Measurements from ENCODE around the gene ZNF420. TPM values are rescaled to one million over a fixed set of nuclear protein-coding genes. Genes with fewer than 3 reads are reported as not detected.
"Not testable (repeated sequence)": the region's sequence is repeated elsewhere in the genome, so short reads cannot be mapped to it uniquely, and the experiment has no call there.

Gene ZNF420
- polyA plus RNA-seq (2012; ENCODE audit: missing spikeins): 5.4 TPM

- TF ChIP-seq POLR2AphosphoS5 (IDR thresholded peaks at IDR 0.05; ENCODE audit: low read depth, low read length): peak; percentile 67
- no peak for TF ChIP-seq TAF1 (IDR thresholded peaks at IDR 0.05; ENCODE audit: borderline replicate concordance, low read depth, low read length)
- TF ChIP-seq POLR2A (IDR thresholded peaks at IDR 0.05; ENCODE audit: low read depth, low read length): peak; percentile 72; the same call in 1 of the 2 replicates
- peak; percentile 97 for FAIRE-seq
- peak; percentile 69 for DNase-seq (ENCODE audit: insufficient read length)
These were observed at the start of gene ZNF420 for GRCh38 chr19:37077934-37078716. Gene ZNF420, plus strand, starts transcription at chr19:37078433. Its CDS starts 10,686 bp downstream, at chr19:37089119.

GRCh38 chr19:37045140-37045539, 33.1 kb upstream of the ZNF420 start:
- DNase-seq (ENCODE audit: insufficient read length): no peak
- FAIRE-seq: no peak
- TF ChIP-seq POLR2AphosphoS5 (IDR thresholded peaks at IDR 0.05; ENCODE audit: low read depth, low read length) (no peak), TAF1 (IDR thresholded peaks at IDR 0.05; ENCODE audit: borderline replicate concordance, low read depth, low read length) (no peak), POLR2A (IDR thresholded peaks at IDR 0.05; ENCODE audit: low read depth, low read length) (no peak)

GRCh38 chr19:37055330-37055729, 22.9 kb upstream of the ZNF420 start:
- DNase-seq (ENCODE audit: insufficient read length): no peak
- FAIRE-seq: no peak
- TF ChIP-seq TAF1 (IDR thresholded peaks at IDR 0.05; ENCODE audit: borderline replicate concordance, low read depth, low read length) (no peak), POLR2AphosphoS5 (IDR thresholded peaks at IDR 0.05; ENCODE audit: low read depth, low read length) (no peak), POLR2A (IDR thresholded peaks at IDR 0.05; ENCODE audit: low read depth, low read length) (no peak)

- DNase-seq (ENCODE audit: insufficient read length) (no peak), FAIRE-seq (no peak)
- TF ChIP-seq POLR2A (IDR thresholded peaks at IDR 0.05; ENCODE audit: low read depth, low read length): no peak
- TF ChIP-seq TAF1 (IDR thresholded peaks at IDR 0.05; ENCODE audit: borderline replicate concordance, low read depth, low read length): no peak
- TF ChIP-seq POLR2AphosphoS5 (IDR thresholded peaks at IDR 0.05; ENCODE audit: low read depth, low read length): no peak
These were observed 21.5 kb upstream of the ZNF420 start for GRCh38 chr19:37056776-37057175.

- FAIRE-seq: no peak
- no peak for DNase-seq (ENCODE audit: insufficient read length)
- no peak for TF ChIP-seq TAF1 (IDR thresholded peaks at IDR 0.05; ENCODE audit: borderline replicate concordance, low read depth, low read length)
- TF ChIP-seq POLR2AphosphoS5 (IDR thresholded peaks at IDR 0.05; ENCODE audit: low read depth, low read length): no peak
- no peak for TF ChIP-seq POLR2A (IDR thresholded peaks at IDR 0.05; ENCODE audit: low read depth, low read length)
These were observed 19.1 kb upstream of the ZNF420 start for GRCh38 chr19:37059142-37059541.

- not testable (repeated sequence) for DNase-seq (ENCODE audit: insufficient read length); FAIRE-seq
These were observed 13.3 kb upstream of the ZNF420 start for GRCh38 chr19:37064886-37065285.

- TF ChIP-seq POLR2AphosphoS5 (IDR thresholded peaks at IDR 0.05; ENCODE audit: low read depth, low read length) (no peak), POLR2A (IDR thresholded peaks at IDR 0.05; ENCODE audit: low read depth, low read length) (no peak), TAF1 (IDR thresholded peaks at IDR 0.05; ENCODE audit: borderline replicate concordance, low read depth, low read length) (no peak)
- FAIRE-seq: no peak
- DNase-seq (ENCODE audit: insufficient read length): no peak
These were observed 4.1 kb upstream of the ZNF420 start for GRCh38 chr19:37074111-37074510.

DNA sequence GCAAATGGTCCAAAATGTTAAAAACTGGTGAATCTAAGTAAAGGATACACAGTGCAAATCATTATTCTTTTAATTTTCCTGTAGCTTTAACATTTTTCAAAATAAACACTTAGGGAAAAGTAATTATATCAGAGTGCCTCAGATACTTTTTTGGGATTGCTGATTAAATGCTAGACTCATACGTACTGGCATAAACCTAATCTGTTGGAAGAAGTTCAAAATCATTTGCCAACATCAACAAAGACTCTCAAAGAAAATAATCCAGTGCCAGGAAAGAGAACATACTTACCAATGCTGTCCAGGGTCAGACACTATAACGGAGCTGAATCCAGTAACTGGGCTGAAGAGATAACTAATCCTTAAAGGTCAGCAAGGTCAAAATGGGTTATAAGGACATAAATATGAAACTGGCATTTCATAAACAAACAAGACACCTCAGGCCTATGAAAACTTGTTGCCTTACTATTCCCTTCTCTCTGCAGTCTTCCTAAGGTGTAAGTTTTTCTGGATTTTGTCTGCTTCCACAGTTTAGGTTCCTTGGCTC, 3.3 kb upstream of the ZNF420 start:
- TF ChIP-seq POLR2AphosphoS5 (IDR thresholded peaks at IDR 0.05; ENCODE audit: low read depth, low read length) (no peak), TAF1 (IDR thresholded peaks at IDR 0.05; ENCODE audit: borderline replicate concordance, low read depth, low read length) (no peak), POLR2A (IDR thresholded peaks at IDR 0.05; ENCODE audit: low read depth, low read length) (no peak)
- FAIRE-seq (no peak), DNase-seq (ENCODE audit: insufficient read length) (no peak)

- not testable (repeated sequence) for FAIRE-seq; DNase-seq (ENCODE audit: insufficient read length)
These were observed 1.7 kb upstream of the ZNF420 start for GRCh38 chr19:37076524-37076923.

- no peak for FAIRE-seq
- TF ChIP-seq POLR2AphosphoS5 (IDR thresholded peaks at IDR 0.05; ENCODE audit: low read depth, low read length): no peak
- no peak for TF ChIP-seq TAF1 (IDR thresholded peaks at IDR 0.05; ENCODE audit: borderline replicate concordance, low read depth, low read length)
- no peak for TF ChIP-seq POLR2A (IDR thresholded peaks at IDR 0.05; ENCODE audit: low read depth, low read length)
- no peak for DNase-seq (ENCODE audit: insufficient read length)
These were observed 716 bp upstream of the ZNF420 start for GRCh38 chr19:37077501-37077933.

DNA sequence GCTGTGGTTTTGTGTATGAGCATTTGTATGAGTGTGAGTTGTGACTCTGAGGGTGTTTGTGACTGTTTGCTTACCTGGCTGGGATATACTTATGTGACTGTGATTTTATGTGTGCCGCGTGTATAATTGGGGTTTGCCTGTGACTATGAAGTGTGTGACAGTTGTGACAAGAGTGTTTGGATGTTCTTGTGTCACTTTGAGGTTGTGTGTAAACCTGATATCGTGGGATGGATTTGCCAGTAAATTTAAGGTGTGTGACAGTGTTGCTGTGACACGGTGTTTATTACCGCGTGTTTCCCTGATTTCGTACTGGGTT, 442 bp downstream of the ZNF420 start:
- DNase-seq (ENCODE audit: insufficient read length) (no peak), FAIRE-seq (peak; percentile 88)
- no peak for TF ChIP-seq POLR2AphosphoS5 (IDR thresholded peaks at IDR 0.05; ENCODE audit: low read depth, low read length)
- TF ChIP-seq POLR2A (IDR thresholded peaks at IDR 0.05; ENCODE audit: low read depth, low read length): no peak
- no peak for TF ChIP-seq TAF1 (IDR thresholded peaks at IDR 0.05; ENCODE audit: borderline replicate concordance, low read depth, low read length)

DNA sequence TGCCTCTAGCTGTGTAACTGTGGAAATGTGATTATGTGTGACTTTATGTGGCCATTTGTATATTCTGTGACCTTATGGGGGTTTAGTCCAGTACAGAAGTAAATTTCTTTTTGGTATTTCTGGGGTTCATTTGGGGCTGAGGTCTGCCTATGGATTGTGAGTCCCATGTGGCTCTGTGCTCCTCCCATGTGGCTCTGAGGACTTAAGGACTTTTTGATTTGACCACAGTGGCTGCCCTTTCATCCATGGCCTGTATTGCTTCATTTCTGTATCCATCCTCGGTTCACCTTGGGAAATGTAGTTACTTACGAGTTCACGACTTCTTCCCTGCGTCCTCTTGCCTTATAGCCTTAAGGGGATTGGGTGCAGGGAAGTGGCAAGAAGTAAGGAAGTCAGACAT, 1.0 kb downstream of the ZNF420 start:
- TF ChIP-seq TAF1 (IDR thresholded peaks at IDR 0.05; ENCODE audit: borderline replicate concordance, low read depth, low read length) (no peak), POLR2A (IDR thresholded peaks at IDR 0.05; ENCODE audit: low read depth, low read length) (no peak), POLR2AphosphoS5 (IDR thresholded peaks at IDR 0.05; ENCODE audit: low read depth, low read length) (no peak)
- DNase-seq (ENCODE audit: insufficient read length) (no peak), FAIRE-seq (no peak)
